NCI-H2171 (cell line): ENCODE results near the gene IKZF3.
"Not testable (repeated sequence)": the region's sequence is repeated elsewhere in the genome, so short reads cannot be mapped to it uniquely, and the experiment has no call there.

Experiments used
- DNase-seq: peaks from one replicate; lab custom pipeline; 2025; lab: John Stamatoyannopoulos, UW

The IKZF3 gene

DNA sequence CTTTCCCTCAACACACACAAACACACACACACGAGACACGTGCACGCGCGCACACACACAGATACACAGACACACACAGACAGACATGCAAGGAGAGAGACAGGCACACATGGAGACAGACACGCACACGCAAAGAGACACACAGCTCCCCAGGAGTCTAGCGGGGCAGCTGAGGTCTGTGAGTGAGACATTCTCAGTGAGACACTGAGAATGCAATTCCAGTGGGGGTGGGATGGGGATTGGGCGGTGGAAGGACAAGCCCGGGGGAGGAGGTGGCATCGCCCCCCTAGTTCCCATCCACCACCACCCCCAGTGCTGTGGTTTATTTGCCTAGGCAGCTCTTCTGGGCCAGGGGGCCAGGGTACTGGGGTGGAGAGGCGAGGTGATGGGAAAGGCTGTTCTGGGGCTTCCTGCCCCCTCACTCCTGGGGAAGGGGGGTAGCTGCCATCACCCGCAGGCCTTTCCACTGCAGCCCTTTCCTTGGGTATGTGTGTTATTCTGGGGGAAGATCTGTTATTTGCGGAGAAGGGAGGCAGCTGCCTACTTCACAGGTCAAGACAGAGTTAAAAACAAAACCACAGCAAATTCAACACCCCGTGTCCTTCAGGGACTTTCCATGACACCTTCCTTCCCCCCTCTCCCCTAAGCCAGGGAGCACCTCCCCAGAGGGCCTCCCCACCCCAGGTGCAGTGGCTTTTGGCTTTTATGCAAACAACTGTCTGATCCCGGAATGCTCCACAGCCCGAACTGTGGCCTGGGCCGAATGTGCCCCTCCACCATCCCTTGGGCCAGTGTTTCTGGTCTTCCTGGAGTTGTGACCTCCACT, 108.3 kb downstream of the IKZF3 start:
- no peak for DNase-seq

DNA sequence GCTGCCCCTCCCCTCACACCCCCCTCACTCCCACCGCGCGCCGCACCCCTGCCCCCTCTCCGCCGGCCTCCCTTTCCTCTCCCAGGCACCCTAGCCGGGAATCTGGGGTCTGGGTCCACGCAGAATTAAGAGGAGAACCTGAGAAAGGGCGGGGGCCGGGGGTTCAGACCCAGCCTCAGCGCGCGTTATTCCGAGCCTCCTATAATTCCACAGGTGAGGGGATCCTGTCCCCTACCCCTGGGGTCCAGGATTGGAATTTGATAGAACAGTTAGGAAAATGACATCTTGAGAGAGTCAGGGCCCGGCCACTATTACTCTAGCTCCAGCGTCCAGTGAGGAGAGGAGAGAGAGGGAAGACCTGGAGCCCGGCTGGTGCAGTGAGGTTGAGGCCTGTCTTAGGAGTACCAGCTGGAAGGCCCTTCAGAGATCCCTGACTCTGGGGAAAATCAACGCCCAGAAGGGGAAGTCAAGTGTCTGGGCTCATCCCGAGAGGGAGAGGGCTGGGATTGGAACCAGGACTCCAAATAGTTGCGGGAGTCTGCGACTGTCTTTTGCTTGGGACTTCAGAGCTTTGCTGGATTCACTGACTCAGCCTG, 109.1 kb downstream of the IKZF3 start:
- no peak for DNase-seq

- peak; percentile 75 for DNase-seq
Observed at GRCh38 chr17:39754161-39754957, 109.8 kb downstream of the IKZF3 start.

DNA sequence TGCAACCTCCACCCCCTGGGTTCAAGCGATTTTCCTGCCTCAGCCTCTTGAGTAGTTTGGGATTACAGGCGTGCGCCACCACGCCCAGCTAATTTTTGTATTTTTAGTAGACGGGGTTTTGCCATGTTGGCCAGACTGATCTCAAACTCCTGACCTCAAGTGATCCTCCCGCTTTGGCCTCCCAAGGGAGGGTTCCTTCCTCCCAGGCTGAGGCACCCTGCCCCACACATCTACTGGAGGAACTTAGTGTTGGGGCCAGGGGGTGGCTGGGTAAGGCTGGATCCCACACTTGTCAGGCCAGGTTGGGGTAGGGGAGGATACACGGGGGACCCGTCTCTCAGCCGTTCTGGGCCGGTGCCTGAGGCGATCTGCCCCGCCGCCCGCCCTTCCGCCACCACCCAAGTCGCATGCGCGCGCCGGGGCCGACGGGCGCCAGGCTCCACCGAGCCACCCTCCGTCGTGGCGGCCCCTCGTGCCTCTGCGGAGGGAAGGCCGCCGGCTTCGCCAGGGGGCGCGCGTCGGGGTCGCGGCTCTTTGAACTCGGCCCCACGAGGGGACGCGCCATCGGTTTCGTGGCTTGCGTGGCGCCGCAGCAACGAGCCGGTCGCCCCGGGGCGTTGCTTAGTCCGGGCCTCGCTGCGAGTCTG, 110.5 kb downstream of the IKZF3 start:
- DNase-seq: peak; percentile 59

GRCh38 chr17:39752241-39752881, 111.8 kb downstream of the IKZF3 start:
- no peak for DNase-seq

GRCh38 chr17:39751637-39752036, 112.5 kb downstream of the IKZF3 start:
- no peak for DNase-seq

DNA sequence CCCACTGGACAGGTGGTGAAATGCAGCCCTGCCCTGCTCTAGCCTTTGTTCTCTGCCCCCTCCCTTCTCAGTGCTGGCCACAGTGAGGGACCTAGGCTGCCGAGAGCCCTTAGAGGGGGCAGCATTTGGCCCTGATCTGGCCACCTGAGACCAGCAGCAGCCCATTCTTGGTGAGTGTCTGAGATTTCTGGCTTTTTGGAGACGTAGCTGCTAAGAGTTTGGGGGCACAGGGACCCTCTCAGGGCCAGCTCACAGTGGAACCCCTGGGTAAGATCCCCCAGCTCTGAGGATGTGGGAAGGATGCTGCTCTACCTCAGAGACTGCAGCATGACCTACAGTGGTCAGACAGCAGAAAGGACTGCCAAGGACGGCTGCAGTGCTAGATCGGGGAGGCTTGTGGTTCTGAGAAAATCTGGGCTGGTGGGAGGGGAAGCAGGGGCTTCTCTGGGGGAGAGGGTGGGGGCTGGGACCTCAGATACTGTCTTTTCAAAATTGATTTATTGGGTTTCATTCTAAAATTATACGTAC, 113.0 kb downstream of the IKZF3 start:
- no peak for DNase-seq

- no peak for DNase-seq
Observed at GRCh38 chr17:39750131-39751015, 113.7 kb downstream of the IKZF3 start.

GRCh38 chr17:39748444-39749034, 115.6 kb downstream of the IKZF3 start:
- not testable (repeated sequence) for DNase-seq

DNA sequence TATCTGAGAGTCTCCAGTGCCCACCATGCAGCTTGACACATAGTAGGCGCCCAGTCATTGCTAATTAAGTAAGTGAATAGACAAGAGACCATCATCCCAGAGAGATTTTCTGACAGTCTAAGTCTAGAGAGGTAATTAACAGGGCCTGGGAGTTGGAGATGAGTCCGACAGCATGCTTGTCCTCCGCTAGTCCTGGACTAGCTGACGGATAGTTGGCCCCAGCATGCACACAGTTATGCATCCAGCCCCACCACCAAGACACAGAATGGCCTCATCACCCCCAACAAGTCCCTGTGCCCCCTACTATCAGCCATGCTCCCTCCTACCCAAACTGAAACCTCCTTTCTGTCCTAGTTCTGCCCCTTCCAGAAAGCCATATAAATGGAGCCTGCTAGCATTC, 116.4 kb downstream of the IKZF3 start:
- DNase-seq: no peak

DNA sequence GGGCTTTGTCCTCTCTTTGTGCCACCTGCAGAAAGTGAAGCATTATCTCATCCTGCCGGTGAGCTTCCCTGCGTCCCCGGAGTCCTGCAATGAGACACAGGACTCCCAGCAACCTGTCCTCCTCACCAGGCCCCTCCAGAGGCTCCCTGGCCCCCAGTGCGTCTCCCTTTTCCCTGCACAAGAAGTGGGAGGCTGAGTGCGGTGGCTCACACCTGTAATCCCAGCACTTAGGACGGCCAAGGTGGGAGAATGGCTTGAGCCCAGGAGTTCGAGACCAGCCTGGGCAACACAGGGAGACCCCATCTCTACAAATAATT, 118.0 kb downstream of the IKZF3 start:
- no peak for DNase-seq

DNA sequence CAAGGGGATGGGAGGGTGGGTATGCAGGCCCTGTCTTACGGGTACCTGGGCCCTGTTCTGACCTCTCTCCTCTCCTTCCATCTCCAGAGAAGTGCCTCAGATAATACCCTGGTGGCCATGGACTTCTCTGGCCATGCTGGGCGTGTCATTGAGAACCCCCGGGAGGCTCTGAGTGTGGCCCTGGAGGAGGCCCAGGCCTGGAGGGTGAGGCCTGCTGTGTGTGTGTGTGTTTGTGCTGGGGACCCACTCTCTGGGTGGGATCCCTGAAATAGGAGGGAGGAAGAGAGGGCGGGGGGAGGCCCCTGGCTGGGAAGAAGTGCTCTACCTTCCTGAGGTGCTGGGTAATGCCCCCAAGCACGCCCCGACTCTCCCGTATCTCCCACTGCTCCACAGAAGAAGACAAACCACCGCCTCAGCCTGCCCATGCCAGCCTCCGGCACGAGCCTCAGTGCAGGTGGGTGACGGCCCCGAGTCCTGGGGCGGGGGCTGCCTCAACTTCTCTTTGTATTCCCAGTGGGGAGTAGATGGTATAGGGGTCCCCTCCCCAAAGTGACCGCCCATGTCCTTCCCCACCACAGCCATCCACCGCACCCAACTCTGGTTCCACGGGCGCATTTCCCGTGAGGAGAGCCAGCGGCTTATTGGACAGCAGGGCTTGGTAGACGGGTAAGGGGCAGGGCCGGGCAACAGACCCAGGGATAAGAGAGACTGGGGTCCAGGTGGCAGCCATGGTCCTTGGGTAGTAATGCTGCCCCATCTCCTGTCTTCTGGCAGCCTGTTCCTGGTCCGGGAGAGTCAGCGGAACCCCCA, 118.6 kb downstream of the IKZF3 start:
- DNase-seq: no peak

DNA sequence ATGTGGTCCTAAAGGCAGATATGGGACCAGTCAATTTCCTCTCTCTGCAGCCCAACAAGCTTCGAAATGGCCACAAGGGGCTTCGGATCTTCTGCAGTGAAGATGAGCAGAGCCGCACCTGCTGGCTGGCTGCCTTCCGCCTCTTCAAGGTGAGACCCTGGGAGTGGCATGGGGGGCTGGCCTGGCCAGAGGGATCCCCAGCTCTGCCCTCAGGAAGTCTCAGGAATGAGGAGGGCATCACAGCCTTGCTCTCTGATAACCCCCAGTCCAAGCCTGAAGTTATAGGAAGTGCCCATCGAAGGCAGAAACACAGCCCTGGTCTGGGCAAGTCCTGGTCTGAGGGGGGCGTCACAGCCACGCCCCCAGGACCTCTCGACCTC, 119.3 kb downstream of the IKZF3 start:
- DNase-seq: no peak

- no peak for DNase-seq
Observed at GRCh38 chr17:39744075-39744835, 119.9 kb downstream of the IKZF3 start.

GRCh38 chr17:39742856-39743436, 121.2 kb downstream of the IKZF3 start:
- DNase-seq: no peak

DNA sequence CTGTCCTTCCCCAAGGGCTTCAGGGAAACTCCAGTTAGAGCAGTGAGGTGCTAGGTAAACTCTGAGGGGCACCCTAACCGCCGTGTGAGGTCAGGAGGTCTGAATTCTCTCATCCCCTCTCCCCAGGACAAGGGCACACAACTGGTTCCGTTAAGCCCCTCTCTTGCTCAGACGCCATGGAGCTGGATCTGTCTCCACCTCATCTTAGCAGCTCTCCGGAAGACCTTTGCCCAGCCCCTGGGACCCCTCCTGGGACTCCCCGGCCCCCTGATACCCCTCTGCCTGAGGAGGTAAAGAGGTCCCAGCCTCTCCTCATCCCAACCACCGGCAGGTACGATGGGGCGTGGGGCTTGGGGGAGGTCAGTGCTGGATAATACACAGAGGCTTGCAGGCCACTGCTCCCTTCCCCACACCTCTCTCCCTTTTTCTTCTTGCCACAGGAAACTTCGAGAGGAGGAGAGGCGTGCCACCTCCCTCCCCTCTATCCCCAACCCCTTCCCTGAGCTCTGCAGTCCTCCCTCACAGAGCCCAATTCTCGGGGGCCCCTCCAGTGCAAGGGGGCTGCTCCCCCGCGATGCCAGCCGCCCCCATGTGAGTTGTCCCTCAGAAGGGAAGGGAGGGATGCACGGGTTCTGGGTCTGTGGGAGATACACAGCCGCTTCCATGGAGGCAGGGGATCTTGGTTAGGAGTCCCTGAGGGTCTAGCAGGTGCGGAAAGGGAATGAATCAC, 121.8 kb downstream of the IKZF3 start:
- DNase-seq: no peak

GRCh38 chr17:39740357-39741111, 123.6 kb downstream of the IKZF3 start:
- no peak for DNase-seq
